RWPE2 (cell line): ENCODE data around the gene LAPTM5.

Experiments
- ATAC-seq: fragments of 200-7000 bp; cut with Tn5 transposase; 3 replicates; pipeline ENCODE4 v1.9.1; 2021; ENCODE audit warnings: low read depth
- DNase-seq: peaks from one replicate; pipeline ENCODE4 v3.0.0-alpha.2; 2020; ENCODE audit warnings: low spot score
- H3K27ac ChIP-seq: fragments of 450-650 bp; 2 replicates; pipeline ENCODE4 v1.5.1; 2017; ENCODE audit warnings: mild to moderate bottlenecking; ENCODE audit not compliant: poor library complexity, severe bottlenecking
- H3K27me3 ChIP-seq: fragments of 250-450 bp; sonication (Bioruptor Pico); 2 replicates; pipeline ENCODE4 v1.5.1; 2021; ENCODE audit warnings: mild to moderate bottlenecking, moderate library complexity; ENCODE audit not compliant: insufficient read depth, poor library complexity, severe bottlenecking
- H3K36me3 ChIP-seq: fragments of 250-450 bp; sonication (Bioruptor Pico); 2 replicates; pipeline ENCODE4 v1.5.1; 2020; ENCODE audit warnings: low read depth, mild to moderate bottlenecking, moderate library complexity
- H3K4me1 ChIP-seq: fragments of 250-450 bp; sonication (Bioruptor Pico); 2 replicates; pipeline ENCODE4 v1.5.1; 2021; ENCODE audit warnings: mild to moderate bottlenecking, moderate library complexity; ENCODE audit not compliant: insufficient read depth, poor library complexity, severe bottlenecking
- H3K4me3 ChIP-seq: fragments of 250-450 bp; sonication (Bioruptor Pico); 2 replicates; pipeline ENCODE4 v1.5.1; 2021; ENCODE audit warnings: mild to moderate bottlenecking, moderate library complexity; ENCODE audit not compliant: severe bottlenecking
- H3K9me3 ChIP-seq: fragments of 250-450 bp; sonication (Bioruptor Pico); 2 replicates; pipeline ENCODE4 v1.5.1; 2021; ENCODE audit warnings: mild to moderate bottlenecking, moderate library complexity; ENCODE audit not compliant: severe bottlenecking
- CTCF ChIP-seq: fragments of 450-650 bp; IDR thresholded peaks from one replicate; pipeline ENCODE4 v1.5.1; 2017; ENCODE audit warnings: mild to moderate bottlenecking, moderate library complexity; ENCODE audit not compliant: poor library complexity, severe bottlenecking

The LAPTM5 gene

GRCh38 chr1:30753118-30753517, 4.5 kb downstream of the LAPTM5 start:
- peaks cover 30% of the 10 kb centered on the region for H3K4me1 ChIP-seq
- no peak for TF ChIP-seq CTCF
- H3K9me3 ChIP-seq = no peaks in the 10 kb centered on the region
- no peak for DNase-seq
- no peak for ATAC-seq
- H3K27ac ChIP-seq = no peak overlapping the region
- H3K27me3 ChIP-seq = no peaks in the 10 kb centered on the region
- H3K36me3 ChIP-seq = no peaks in the 10 kb centered on the region
- H3K4me3 ChIP-seq = no peak overlapping the region

GRCh38 chr1:30752651-30752908, 5.0 kb downstream of the LAPTM5 start:
- no peak for ATAC-seq
- Histone ChIP-seq H3K4me3 (no peak overlapping the region), H3K36me3 (no peaks in the 10 kb centered on the region), H3K9me3 (no peaks in the 10 kb centered on the region), H3K27ac (no peak overlapping the region), H3K4me1 (peaks cover 33% of the 10 kb centered on the region), H3K27me3 (no peaks in the 10 kb centered on the region)
- no peak for TF ChIP-seq CTCF
- no peak for DNase-seq

- Histone ChIP-seq H3K36me3 (no peaks in the 10 kb centered on the region), H3K9me3 (no peaks in the 10 kb centered on the region), H3K27ac (no peak overlapping the region), H3K4me1 (peaks cover 28% of the 10 kb centered on the region), H3K27me3 (no peaks in the 10 kb centered on the region), H3K4me3 (no peak overlapping the region)
- no peak for TF ChIP-seq CTCF
- no peak for DNase-seq
- ATAC-seq = no peak
These were observed 5.5 kb downstream of the LAPTM5 start for GRCh38 chr1:30751830-30752650.

GRCh38 chr1:30750731-30751291, 6.8 kb downstream of the LAPTM5 start:
- Histone ChIP-seq H3K27me3 (no peaks in the 10 kb centered on the region), H3K9me3 (no peaks in the 10 kb centered on the region), H3K4me3 (no peak overlapping the region), H3K36me3 (no peaks in the 10 kb centered on the region), H3K4me1 (peaks cover 16% of the 10 kb centered on the region), H3K27ac (no peak overlapping the region)
- ATAC-seq = no peak
- DNase-seq = no peak
- no peak for TF ChIP-seq CTCF
